ENCODE results near the gene CMYA5.

Gene CMYA5

DNA sequence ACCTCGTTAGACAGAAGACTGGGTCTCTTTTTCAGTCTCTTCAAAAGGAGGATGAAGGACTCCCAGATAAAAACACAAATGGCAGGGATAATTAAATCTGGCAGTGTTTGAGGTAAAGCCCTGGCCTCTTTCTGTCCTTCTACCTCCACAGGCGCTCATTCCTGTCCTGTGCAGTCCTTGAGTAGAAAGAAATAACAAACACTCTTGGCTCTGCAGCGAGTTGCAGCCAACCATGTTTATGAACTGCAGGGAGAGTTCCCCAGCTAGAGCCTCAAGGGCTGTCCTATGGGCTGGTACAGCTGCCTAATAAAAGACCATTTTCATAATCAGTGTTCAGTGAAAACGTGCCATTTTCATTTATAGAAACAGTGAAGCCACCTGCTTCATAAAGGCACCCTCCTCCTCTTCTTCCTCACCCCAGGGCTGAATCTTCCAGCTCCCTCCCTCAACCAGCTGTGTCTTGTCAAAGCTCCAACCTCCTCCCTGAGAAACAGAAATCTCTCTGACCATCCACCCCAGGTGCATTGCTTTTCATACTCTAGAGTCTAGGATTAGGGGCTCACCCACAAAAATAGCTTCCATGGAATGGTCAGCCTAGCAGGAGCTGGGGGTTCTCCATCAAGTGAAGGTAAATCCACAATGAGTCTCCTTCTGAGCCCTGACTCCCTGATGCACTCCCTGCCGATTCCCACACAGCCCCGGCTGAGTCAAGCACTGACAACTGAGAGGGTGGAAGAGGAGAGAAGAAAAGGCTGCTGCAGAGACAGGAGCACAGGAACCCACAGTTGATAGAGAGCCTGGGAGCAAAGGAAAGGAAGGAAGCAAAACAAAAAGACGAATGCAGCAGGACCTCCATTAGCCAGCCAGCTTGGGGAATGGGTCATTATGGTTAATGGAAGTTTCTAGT lies 150.7 kb downstream of the CMYA5 start:
- DNase-seq: no peak

DNA sequence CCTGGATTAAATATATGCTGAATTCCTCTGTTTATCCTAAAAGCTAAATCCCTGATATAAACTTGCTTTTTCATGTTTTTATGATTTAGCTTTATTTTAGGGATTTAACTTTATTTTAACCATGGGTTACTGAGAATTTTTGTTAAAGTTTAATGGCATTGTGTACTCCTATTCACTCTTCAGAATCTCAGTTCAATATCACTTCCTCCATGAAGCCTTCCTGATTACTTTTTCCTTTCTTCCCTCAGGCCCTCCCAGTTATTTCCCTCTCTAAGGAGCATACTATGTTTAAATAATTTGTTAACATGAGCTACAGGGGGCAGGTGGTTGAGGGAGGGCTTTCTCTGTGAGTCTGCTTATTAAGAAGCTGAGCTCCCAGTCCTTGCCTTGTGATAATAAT lies 151.5 kb downstream of the CMYA5 start:
- no peak for DNase-seq

DNA sequence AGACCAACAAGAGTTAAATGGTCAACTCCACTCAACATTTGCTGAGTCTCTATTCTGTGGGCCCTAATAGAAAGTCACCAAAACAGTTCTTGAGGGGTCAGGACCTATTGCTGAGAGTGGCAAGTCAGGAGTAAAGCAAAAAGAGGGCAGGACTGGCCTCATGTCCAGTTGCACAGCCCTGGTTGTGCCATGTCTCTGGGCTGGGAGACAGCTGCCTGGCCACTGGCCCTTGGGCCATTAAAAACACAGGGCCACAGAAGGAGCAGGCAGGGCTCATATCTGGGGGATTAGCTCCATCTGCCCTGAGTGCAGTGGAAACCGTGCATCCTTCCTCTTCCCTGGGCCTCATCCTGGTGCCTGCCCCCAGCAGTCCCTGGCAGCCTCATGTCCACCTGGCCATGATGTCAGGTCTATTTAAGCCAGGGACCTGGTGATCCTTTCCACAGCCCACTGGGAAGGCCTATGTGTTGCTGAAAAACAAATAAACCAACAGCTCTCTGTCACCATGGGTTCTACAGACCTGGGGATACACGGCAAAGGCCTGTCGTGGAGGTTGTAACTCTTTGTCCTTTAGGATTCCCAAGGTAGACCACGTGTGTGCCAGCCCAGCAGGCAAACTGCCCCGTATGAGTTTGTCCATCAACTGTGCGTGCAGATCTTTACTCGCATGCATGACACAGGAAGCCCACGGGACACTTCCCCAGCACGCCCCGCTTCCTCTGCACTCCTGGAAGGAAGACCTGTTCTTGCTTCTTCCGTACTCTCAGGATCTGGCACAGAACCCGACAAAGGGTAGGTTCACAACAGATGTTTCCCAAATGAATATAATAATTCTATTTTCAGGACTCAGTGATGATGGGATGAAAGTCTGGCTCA lies 152.6 kb downstream of the CMYA5 start:
- DNase-seq: no peak

DNA sequence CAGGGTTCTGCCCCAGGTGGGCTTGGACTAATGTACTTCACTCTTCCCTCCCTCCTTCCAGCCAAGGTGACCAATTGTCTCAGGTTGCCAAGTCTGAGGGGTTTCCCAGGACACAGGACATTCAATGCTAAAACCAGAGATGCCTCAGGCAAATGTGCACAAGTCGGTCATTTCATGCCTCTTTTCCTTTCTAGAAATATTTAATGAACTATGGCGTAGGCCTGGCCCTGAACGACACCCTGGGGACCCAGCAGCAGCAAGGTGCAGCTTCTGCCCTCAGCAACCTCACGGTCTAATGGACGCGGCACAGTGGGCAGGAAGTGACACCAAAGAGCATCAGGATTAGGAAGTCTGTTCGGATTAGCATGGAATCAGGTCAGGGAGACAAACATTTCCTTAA lies 153.4 kb downstream of the CMYA5 start:
- no peak for DNase-seq

DNA sequence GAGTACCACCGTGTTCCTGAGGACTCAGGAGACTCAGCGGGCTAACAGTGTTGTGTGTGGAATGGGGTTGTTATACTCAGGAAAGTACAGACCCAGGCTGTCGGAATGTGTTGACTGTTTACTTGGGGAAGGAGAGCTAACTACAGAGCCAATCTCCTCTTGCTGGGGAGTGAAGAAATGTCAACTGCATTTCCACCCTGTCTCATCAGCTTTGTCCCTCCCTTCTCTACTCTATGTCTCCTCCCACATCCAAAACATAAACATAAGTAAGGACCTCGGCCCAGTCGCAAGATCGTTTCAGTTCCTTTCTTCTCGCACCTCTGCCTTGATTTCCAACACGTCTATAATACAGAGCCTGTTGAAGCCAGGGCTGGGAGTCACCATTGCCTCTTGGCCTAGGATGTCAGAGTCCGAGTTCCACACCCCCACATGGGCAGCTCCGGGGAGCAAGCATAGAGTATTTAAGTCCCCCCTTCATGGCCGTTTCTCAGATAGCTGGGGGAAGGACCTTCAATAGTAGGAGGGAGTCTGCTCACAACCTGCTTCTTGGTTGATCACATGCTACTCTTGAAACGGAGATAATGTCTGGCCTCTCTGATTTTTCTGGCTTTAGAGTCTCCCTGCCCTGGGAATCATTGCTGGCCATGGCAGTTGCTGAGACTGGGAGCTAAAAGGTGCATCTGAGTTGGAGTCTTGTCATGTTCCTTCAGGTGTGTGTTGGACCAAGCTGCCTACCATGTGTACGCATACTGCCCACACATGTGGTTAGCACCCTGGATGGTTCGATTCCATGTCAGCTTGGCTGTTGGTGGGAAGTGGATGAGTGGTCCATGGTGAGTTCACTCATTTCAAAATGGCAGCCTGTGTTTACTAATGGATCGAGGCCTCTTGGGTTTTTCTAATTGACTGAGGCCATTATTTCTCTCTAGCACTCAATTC lies 154.1 kb downstream of the CMYA5 start:
- no peak for DNase-seq

DNA sequence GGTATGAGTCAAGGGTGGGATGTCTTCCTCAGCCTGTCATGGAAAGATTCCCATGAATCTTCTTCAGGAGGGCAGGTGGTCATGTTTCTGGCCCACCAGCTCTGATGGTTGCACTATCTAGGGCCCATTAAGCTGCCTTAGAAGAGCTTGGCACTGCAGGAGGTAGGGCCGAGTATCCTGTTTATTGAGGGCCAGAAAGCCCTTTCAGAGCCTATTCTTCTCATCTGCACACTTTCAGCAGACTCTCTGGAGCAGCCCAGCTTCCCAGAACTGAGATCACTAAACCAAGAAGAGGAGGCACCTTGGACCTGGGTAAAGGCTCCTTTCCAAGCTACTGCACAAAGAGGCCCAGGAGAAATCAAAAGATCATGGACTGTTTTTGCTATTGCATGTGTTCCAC lies 154.9 kb downstream of the CMYA5 start:
- DNase-seq: no peak

DNA sequence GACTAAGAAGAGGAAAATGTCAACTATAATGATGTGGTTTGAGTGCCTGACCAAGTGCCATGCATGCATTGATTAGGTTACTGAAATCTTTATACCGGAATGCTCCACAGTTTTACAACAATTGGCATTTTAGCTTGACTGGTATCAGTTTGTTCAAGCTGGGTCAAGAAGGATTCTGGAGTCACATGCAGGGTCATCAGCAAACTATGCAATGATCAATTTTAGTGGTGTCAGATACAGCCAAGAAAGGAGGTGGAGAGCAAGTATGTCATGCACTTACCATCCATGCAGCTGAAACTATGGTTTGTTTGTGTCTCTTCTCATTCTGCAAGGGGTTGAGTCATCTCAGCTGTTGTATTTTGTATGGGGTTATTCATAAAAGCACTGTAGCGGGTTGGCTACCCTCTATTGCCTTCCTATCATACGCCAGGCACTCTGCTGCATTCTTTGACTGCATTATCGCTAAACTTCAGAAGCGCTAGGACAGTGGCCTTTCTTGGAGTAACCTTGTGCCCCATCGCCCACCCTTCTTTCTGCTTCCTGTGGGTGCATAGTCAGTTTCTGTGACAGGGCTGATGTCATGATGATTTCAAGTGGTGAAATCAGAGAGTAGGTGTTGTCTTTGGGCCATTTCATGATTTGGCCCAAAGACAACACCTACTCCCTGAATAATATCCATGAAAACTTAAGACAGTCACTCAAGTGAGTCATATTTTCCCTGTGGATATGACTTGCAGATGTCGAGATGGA lies 156.0 kb downstream of the CMYA5 start:
- no peak for DNase-seq

DNA sequence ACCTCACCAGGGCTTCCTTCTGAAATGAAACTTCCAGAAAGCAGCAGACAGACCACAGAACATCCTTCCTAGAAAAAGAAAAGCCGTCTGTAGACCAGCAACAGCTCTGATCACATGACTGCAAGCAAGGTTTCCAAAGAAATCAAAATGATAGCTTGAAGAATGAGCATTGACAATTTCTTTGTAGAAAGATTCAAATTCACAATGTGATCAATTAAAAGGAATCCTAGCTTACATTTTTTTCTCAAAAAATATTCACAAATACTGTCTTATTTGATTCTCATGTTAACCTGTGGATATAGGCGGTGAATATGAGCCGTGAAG lies 156.5 kb downstream of the CMYA5 start:
- DNase-seq: no peak

DNA sequence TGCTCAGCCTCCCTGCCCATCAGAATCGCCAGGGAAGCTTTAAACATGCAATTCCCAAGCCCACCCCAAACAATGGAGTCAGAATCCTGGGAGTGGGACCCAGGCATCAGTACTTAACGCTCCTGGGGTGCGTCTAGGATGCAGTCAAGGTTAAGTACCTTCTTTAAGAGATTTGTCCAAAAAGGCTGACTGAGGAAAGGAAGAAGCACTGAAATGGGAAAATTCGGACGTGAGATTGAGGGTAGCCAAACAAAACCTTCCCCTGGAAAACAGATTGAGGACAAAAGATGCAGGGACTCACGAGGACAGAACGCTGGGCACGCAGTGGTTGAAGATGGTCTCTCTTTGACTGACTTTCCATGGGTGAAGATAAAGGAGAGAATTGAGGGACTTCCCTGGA lies 157.9 kb downstream of the CMYA5 start:
- no peak for DNase-seq

DNA sequence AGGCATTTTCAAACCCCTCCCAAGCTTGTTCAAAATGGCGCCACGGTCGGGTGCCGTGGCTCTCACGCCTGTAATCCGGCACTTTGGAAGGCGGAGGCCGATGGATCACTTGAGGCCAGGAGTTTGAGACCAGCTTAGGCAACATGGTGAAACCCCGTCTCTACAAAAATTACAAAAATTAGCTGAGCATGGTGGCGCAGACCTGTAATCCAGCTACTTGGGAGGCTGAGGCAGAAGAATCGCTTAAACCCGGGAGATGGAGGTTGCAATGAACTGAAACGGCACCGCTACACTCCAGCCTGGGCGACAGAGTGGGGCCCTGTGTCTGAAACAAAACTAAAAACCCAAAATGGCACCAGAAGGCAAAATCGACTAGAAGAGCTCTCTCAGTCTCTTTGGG lies 159.4 kb downstream of the CMYA5 start:
- DNase-seq: no peak
